HG03354 (cell line): Measurements from ENCODE around the gene PKHD1.
A peak's percentile ranks its signal among the peaks of the same experiment; 100 is the strongest.

Experiments used
- ATAC-seq: cut with Tn5 transposase; IDR thresholded peaks from one replicate; pipeline ENCODE4 v1.9.1; 2021; ENCODE audit warnings: mild to moderate bottlenecking; ENCODE audit not compliant: unreplicated experiment, poor library complexity, severe bottlenecking

PKHD1 gene

DNA sequence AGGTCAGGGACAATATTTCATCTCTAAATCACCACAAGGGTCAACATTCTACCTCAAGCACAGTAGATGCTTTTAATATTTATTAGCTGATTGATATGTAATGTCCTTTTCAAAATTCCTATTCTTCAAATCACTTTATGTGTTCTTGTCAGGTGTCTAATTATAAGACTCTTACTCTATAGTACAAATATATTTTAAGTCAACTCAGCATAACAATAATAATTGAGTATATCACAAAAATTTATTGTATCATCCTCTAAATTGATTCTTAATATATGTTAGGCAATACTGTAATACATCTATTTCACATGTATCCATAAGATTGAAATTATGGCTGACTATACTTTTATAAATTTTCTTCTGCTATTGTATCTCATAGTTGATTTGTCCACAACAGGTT, 423.9 kb downstream of the PKHD1 start:
- no peak for ATAC-seq

DNA sequence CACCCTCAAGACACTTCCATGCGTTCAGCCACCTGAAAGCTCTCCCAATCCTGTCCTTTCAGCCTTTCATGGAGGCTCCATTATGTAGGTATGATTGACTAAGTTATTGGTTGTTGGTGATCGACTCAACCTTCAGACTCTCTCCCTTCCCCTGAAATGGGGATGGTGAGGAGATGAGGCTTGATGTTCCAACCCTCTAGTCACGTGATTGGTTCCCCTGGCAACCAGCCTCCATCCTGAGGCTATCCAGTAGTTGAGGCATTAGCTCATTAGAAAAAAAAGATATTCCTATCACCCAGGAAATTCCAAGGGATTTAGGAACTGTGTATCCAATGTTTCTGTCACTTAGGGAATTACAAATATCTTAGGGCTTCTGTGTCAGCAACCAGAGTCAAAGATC, 426.6 kb downstream of the PKHD1 start:
- no peak for ATAC-seq

DNA sequence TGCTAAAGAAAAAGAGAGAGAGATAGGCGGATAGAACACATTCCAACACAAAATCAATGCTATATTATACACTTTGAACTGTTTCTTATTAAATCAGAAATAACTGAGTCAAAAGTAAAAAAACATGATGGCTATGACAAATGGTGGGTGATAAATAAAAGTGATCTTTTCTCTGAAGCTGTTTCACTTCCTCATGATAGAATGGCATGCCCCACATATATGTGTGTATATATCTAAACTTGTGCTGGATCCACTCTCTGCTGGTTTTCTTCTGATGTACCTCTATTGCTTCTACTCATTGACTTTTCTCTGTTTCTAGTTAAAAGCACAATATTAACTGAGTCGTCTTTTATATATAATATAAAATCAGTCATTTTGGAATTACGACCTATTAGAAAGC, 429.9 kb downstream of the PKHD1 start:
- ATAC-seq: no peak

DNA sequence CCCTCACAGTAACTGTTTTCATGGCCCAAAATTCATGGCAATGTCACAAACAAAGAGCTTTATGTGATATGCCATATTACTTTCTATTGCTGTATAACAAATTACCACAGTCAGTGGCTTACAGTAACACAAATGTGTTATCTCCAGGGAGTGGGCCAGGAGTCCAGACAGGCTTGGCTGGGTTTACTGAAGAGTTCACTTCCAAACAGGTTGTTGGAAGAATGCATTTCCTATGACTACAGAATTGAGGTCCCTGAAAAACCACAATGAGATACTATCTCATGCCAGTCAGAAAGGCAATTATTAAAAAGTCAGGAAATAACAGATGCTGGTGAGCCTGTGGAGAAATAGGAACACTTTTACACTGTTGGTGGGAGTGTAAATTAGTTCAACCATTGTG, 431.9 kb downstream of the PKHD1 start:
- ATAC-seq: no peak

DNA sequence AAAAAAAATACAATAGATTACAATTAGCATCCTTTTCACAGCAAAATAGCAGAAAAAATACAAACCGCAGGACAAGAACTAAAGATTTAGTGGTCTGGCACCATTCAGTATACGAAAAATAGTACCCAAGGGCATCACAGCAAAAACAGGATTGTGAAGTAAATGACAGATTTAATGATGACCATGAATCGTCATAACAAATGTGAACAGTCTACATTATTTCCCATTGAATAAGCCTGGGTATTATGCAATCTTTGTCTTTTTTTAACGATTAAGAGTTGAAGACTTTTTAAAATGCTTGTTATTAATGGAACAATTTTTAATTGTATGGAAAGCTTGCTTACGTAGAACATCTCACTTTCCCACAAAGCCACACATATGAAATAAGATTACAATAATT, 432.8 kb downstream of the PKHD1 start:
- no peak for ATAC-seq

DNA sequence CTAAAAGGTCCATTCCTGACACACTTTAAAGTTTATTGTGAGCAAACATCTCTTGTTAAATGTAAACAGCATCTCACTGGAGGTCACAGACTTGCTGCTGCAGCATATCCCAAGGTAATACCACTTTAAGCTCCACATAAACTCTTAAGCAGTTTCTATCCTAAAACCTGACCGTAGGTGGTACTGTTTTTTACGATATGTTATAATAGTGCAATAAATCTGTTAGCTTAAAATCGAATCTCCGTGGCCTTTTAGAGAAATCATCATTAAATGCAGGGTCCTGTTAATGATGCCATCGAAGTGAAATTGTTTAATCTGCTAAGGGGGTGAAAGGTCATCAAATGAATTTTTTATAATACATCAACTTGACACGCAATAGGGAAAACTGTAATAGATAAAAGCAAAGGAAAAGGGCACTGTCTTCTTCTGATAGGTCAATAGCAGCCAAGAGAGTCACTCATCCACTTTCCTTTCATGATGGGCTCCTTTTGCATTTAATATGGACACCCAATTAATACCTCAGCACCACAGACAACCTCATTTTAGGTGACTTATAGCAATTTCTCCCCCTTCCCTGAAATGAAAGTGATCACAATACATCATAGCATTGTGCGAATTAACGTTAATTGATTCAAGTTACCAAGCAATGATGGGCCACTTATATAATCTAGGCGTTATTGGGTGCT, 436.1 kb downstream of the PKHD1 start:
- no peak for ATAC-seq

DNA sequence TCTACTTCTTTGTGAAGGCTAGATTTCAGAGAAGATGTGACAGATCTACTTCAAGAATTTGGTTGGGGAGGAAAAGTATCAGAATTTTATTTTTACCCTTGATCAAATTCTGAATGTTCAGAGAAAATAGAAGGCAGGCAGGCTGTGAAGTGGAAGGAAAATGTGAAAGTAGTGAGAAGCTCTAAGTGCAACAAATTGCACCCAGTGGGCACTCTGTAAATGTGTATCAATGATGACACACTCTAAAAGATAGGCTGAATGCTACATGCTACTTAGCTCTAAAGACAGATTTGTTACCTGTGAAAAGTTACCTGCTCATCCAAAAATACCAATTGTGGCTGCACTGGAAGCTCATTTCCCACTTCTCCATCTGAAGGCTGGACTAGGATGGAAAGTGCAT, 438.6 kb downstream of the PKHD1 start:
- no peak for ATAC-seq

DNA sequence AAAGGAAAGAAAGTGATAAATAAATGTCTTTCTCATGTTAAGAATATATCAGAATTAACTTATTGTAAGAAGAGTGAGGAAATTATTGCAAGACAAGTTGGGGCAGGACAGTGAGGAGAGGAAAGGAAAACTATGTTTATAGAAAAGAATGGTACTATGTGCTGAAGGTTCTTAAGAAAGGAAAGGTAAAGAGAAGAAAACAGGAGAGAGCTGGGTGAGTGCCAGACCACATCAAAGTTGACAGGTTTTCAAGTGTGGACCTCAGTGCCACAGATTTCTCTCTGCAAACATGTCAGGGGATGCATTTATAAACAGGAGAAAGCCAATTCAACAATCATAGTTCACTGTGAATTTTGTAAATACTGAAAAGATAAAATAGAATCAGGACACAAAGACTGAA, 439.2 kb downstream of the PKHD1 start:
- ATAC-seq: no peak

DNA sequence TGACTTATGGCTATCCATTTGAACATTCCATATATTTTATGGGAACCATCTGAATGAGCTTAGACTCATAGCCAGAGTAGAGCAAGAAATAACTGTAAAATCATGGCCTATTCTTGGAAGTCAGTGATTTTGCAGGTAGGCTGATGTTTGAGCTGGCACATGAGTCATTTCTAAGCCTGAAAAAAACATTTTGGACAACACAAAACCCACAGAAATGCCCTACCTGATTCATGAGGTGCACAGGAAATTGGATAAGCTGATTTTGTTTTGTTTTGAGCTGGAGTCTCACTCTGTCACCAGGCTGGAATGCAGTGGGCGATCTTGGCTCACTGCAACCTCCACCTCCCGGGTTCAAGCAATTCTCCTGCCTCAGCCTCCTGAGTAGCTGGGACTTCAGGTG, 443.0 kb downstream of the PKHD1 start:
- no peak for ATAC-seq

DNA sequence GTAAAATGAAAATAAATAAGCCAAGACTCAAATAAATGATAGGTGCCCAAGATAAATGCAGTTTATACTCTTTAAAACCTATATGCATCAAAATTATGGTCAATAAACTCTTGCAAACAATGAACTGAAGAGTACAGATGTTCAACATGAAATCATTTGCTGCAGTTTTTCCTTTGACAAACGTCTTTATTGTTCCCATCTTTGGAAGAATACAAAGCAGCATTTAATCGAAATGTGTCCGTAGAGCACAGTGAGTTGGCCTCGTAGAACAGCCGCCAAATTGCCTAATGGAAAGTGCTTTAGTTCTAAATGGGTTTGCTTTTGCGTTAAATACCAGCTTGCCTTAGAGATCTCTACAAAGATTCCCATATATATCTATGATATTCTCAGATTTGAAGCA, 447.4 kb downstream of the PKHD1 start:
- no peak for ATAC-seq

DNA sequence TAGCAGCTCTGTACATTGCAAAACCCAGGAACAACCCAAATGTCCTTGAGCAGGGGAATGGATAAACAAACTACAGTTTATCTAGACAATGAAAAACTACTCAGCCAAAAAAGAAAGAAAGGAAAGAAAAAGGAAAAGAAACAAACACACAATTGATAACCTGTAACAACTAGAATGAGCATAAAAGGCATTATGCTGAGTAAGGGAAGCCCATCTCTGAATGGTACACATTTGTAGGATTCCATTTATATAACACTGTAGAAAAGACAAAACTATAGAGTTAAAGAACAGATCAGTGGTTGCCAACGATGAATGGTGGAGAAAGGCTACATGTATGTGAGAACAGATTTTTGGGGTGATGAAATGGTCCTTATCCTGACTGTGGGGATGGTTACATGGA, 454.0 kb downstream of the PKHD1 start:
- no peak for ATAC-seq

DNA sequence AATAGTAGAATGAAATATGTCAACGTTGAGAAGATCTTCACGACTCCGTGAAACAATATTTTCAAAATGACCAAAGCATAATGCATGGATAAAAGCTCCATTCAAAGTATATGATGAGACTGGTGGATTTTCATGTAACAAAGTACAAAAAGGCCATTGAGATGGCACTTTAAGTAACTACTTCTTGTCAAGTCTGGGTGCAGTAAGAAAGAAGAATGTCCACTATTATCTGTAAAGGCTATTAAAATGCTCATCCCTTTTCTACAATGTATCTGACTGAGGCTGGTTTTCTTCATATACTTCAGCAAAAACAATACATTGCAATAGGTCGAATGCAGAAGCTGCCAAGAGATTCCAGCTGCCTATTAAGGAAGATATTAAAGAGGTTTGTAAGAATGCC, 457.4 kb downstream of the PKHD1 start:
- ATAC-seq: no peak

DNA sequence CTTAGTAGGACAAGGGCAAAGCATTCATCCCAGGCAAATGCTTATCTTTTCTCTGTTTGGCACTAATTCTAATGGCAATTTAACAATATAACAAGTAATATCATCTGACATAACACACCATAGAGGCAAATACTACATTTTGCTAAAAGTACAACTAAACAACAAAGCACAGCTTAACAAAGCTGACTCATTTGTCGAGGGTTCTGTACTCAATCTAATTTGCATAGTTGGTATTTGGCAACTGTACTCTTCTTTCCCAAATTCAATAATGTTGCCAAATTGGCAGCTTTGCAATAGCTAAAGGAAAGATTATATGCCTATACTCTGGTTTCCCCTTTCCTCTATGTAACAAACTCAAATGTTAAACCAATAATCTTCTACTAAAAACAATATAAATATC, 461.0 kb downstream of the PKHD1 start:
- no peak for ATAC-seq

DNA sequence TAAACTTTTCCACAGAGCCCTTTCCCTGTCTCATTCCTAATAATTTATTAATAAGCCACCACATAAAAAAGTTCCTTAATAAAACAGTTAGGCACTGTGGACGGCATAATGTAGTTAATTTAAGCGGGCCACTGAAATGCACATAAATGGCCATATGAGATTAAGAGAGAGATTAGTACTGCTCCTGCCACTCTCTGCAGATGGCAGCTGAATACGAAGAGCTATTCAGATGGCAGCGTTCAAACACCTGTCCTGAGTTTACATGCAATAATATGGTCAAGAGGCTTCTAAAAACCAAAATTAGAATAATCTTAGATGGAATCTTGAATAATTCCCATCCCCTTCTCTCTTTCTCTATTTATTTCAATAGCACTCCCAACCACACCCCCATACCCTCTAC, 461.8 kb downstream of the PKHD1 start:
- no peak for ATAC-seq

DNA sequence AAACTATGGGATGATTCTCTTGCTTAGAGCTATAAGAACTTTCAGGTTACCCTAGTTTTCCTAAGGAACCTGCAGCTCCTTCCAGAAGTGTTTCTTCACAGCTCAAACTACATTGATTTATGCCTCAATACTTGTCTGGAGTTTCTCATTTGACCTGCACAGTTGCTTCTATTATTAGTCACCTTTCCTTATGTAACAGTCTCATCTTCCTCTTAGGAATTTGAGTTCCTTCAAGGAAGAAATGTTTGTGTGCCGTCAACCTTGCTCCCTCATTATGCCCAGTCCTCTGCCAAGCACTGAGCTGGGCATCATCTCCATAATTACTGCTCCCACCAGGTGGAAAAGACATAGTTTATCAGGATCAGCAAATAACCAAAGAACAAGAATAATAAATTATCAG, 466.4 kb downstream of the PKHD1 start:
- no peak for ATAC-seq

DNA sequence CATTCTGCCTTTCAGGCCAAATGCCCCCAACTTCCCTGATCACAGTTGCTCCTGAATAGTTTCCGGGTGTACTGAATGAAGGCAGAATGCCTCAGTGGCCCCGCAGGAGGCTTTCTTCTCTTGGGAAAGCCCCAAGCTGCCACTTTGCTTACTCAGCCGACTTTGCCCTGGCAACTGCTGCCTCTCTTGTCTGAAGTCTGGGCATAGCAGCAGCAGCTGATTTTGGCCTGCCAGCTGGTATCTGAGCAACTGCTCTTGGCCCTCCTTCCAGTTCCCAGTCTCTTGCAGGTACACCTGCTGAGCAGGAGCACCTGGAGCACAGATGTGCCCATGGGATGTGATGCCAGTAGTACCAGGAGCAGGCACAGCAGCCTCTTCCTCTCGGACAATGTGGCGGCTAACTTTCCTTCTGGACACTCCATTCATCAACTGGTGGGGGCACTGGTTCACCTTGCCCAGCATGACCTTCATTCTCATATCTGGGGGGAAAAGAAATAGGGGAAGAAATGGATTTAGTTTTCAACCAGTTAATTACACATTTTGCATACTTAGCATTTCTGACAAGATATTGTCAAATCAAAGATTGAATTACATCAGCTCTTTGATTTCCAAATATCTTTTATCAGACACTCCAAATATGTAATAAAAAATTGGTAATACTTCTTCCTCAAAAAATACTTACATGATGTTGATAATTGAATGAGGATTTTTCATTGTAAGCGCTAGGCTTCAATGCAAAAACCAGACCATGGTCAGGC, 468.2 kb downstream of the PKHD1 start:
- no peak for ATAC-seq

DNA sequence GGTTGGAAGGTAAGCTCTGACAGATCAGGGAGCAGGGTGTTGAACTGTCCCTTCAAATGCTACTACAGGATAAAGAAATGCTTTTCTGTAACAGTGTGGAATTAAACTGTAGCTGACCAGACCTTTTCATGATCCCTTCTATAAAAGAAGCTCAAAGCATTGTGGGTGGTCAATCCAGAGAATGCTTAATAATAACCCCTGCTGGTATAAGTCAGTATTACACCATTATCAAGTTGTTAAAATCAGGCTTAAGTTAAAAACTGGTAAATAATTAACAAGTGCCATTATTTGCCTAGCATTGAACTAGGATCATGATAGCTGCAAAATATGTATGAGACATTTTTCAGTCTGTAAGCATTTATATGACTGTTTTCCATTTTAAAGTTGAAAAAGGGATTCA, 468.9 kb downstream of the PKHD1 start:
- peak; percentile 80 for ATAC-seq

DNA sequence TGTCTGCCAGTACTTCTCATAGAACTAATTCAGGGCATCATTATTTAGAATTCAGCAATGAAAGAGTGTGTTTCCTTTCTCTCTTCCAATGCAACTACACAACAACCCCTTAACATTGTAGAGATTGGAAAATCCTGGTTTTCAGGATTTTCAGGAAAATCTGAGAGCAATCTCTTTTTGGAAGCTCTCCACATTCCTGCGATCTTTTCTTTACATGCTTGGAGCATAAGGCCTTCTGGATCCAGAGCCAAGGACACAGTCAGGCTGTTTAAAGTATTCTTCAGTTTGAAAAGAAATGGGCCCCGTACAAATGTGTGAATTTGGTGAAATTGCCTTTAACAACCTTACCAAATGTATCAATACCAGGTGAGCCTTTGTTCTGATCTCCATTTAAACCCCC, 469.7 kb downstream of the PKHD1 start:
- ATAC-seq: no peak

DNA sequence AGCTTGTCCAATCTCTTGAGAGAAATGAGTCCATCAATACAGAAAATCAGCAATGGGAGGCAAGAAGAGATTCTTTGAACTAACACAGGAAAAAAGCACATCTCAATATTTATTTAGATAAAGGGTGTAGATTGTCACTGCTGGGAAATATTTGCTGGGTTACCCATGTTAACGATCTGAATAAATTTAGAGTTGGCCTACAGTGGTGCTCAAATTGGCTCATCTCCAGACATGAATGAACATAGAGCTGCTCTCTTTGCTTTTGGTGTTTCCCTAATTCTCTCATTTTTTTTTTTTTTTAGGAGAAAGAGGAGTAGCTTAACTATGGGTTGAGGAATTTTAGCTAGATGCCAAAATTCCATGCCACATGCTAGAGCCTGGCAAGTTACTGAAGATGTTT, 471.2 kb downstream of the PKHD1 start:
- ATAC-seq: no peak

DNA sequence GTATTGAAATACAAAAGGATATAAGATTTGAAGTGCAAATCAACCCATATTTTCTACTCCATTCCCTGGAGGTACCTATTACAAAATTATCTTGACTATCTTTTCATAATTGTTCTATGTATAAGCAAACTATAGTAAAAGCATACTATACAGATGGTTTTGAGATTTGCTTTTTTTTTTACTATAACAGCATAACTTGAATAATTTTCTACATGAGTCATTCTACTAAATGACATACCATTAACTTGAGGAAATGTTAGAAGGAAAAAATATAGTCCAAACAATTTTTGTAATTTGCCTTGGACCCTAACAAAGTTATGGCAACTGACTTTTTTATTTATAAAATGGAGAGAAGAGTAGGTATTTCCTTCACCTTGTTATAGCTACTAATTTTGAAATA, 472.7 kb downstream of the PKHD1 start:
- ATAC-seq: no peak

DNA sequence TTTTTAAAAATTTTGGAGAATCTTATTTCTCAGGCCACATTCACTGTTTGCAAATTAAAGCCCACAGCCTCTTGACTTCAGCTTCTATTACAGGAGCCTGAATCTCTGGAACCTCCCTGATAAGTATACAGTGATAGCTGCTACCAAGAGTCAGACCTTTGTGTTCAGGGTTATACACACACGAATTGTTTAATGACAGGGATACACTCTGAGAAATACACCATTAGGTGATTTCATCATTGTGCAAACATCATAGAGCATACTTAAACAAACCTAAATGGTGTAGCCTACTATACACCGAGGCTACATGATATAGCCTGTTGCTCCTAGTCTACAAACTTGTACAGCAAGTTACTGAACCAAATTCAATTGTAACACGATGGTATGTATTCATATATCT, 473.9 kb downstream of the PKHD1 start:
- no peak for ATAC-seq

DNA sequence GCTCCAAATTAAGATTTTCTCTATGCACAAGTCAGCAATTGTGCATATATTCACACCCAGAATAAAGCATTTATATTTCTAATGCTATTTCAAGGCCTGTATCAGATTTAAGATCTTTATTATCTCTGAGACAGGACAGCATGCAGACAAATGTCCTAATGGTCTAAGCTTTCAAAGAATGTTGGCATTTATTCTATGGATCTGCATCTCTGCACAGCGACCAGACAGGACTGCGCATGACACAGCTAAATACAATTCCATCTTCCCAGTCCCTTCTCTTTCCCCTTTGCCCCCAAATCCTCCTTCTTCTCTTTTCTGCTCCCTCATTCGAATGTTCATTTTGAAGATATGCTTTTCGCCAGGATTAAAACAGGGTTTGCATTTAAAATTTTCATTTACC, 478.5 kb downstream of the PKHD1 start:
- ATAC-seq: no peak
